LHCN-M2 (cell line): ENCODE data around the gene H6PD. TPM values are rescaled to one million over a fixed set of nuclear protein-coding genes. Genes with fewer than 3 reads are reported as not detected.

Source experiments
- DNase-seq: peaks from one replicate; pipeline ENCODE4 v3.0.0-alpha.2; 2012; ENCODE audit warnings: low read depth
- total RNA-seq: library from RNA; depleted of rRNA; stranded (reverse); fragments of >200 nt; gene quantifications from 2 replicates; pipeline ENCODE4 v1.2.3, GENCODE V29; 2014

The H6PD gene
- total RNA-seq, 1 experiment from 2014 or later = 42.2 TPM

GRCh38 chr1:9240914-9241820, 6.6 kb downstream of the H6PD start:
- DNase-seq = no peak

- no peak for DNase-seq
These were observed 7.3 kb downstream of the H6PD start for GRCh38 chr1:9241891-9242290.

GRCh38 chr1:9242338-9242969, 7.9 kb downstream of the H6PD start:
- DNase-seq = peak; percentile 74

- no peak for DNase-seq
These were observed 8.6 kb downstream of the H6PD start for GRCh38 chr1:9243066-9243739.

GRCh38 chr1:9244501-9245229, 10.1 kb downstream of the H6PD start:
- no peak for DNase-seq

GRCh38 chr1:9245230-9245619, 10.7 kb downstream of the H6PD start:
- DNase-seq = no peak

- no peak for DNase-seq
These were observed 11.1 kb downstream of the H6PD start for GRCh38 chr1:9245661-9246060.

- DNase-seq = no peak
These were observed 11.6 kb downstream of the H6PD start for GRCh38 chr1:9246215-9246614.

GRCh38 chr1:9246841-9247785, 12.5 kb downstream of the H6PD start:
- DNase-seq = no peak

GRCh38 chr1:9247894-9248293, 13.3 kb downstream of the H6PD start:
- no peak for DNase-seq

- no peak for DNase-seq
These were observed 14.0 kb downstream of the H6PD start for GRCh38 chr1:9248341-9249262.

GRCh38 chr1:9249263-9249533, 14.6 kb downstream of the H6PD start:
- DNase-seq = no peak

- DNase-seq = peak; percentile 47
These were observed 15.2 kb downstream of the H6PD start for GRCh38 chr1:9249534-9250410.

- DNase-seq = no peak
These were observed 16.1 kb downstream of the H6PD start for GRCh38 chr1:9250411-9251381.

GRCh38 chr1:9251501-9251900, 16.9 kb downstream of the H6PD start:
- no peak for DNase-seq

- DNase-seq = no peak
These were observed 18.4 kb downstream of the H6PD start for GRCh38 chr1:9253004-9253403.

- no peak for DNase-seq
These were observed 19.0 kb downstream of the H6PD start for GRCh38 chr1:9253453-9254105.
